Vagina (tissue), 2 donors: ENCODE data around the gene LAMTOR4. TPM values are rescaled to one million over a fixed set of nuclear protein-coding genes. Genes with fewer than 3 reads are reported as not detected.
"Not testable (repeated sequence)": the region's sequence is repeated elsewhere in the genome, so short reads cannot be mapped to it uniquely, and the experiment has no call there.

Experiments
- DNase-seq, 2 donors: peaks; one replicate each; pipeline ENCODE4 v3.0.0-alpha.2; 2017; ENCODE audit errors: extremely low spot score in 2 of 2
- H3K27ac ChIP-seq: fragments of 200-600 bp; sonication (generic); one replicate; pipeline ENCODE4 v1.5.1; 2019
- H3K27me3 ChIP-seq: fragments of 200-600 bp; sonication (generic); one replicate; pipeline ENCODE4 v1.5.1; 2019
- H3K36me3 ChIP-seq, 2 donors: fragments of 200-600 bp; sonication (generic); one replicate each; pipeline ENCODE4 v1.5.1; 2017 to 2019
- H3K4me1 ChIP-seq: fragments of 200-600 bp; sonication (generic); one replicate; pipeline ENCODE4 v1.5.1; 2019
- H3K4me3 ChIP-seq, 2 donors: fragments of 200-600 bp; sonication (generic); 1 replicate in 1 of 2; 2 replicates in 1 of 2; pipeline ENCODE4 v1.5.1; 2016 to 2019
- H3K9me3 ChIP-seq: fragments of 200-600 bp; sonication (generic); one replicate; pipeline ENCODE4 v1.5.1; 2019
- CTCF ChIP-seq, 3 experiments: fragments of 450-650 bp in 2 of 3; fragments of 200-600 bp in 1 of 3; sonication (generic) in 1 of 3; IDR thresholded peaks; one replicate each; pipeline ENCODE4 v1.5.1; 2017 to 2019; ENCODE audit warnings: antibody characterized with exemption in 3 of 3, mild to moderate bottlenecking in 2 of 3, moderate library complexity in 2 of 3
- POLR2A ChIP-seq, 2 donors: fragments of 450-650 bp; IDR thresholded peaks; one replicate each; pipeline ENCODE4 v1.6.1; 2017; ENCODE audit warnings: antibody characterized with exemption in 2 of 2, mild to moderate bottlenecking in 2 of 2, moderate library complexity in 2 of 2
- POLR2AphosphoS5 ChIP-seq, 2 donors: sonication (generic); formaldehyde crosslinking; IDR thresholded peaks; one replicate each; pipeline ENCODE4 v1.9.0; 2017; ENCODE audit warnings: antibody characterized with exemption in 2 of 2, mild to moderate bottlenecking in 2 of 2, low read depth in 1 of 2; ENCODE audit not compliant: insufficient read depth in 1 of 2
- intact Hi-C: fragments of 100-400 bp; cut with DNase I; formaldehyde crosslinking; loops from one replicate; pipeline ENCODE4 v1.15.1; 2023
- total RNA-seq: library from RNA; depleted of rRNA; stranded (reverse); fragments of >200 nt; gene quantifications from one replicate; pipeline ENCODE4 v1.2.3, GENCODE V29; 2016

Gene LAMTOR4
- total RNA-seq, 1 donor from 2014 or later: 161 TPM

DNA sequence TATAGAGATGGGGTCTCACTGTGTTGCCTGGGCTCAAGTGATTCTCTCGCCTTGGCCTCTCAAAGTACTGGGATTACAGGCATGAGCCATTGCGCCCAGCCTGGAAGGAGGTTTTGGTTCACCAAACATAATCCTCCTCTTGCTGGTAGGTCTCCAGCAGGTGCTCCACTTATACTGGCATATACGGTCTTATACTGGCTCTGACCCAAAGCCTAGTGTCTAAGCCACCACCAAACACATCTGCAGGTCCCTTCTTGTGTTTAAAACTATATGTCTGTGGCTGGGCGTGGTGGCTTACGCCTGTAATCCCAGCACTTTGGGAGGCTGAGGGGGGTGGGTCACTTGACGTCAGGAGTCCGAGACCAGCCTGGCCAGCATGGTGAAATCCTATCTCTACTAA lies 16.6 kb upstream of the LAMTOR4 start:
- DNase-seq: no peak
- Histone ChIP-seq H3K4me1 (peaks cover 22% of the 10 kb centered on the region), H3K9me3 (no peaks in the 10 kb centered on the region), H3K36me3 (no peaks in the 10 kb centered on the region), H3K4me3 (no peak overlapping the region), H3K27me3 (no peaks in the 10 kb centered on the region), H3K27ac (no peak overlapping the region)
- intact Hi-C loops: loop anchor here (10.0 kb wide), 1 partner anchor 83 kb away; the partner anchor contains the start of gene PVRIG
- TF ChIP-seq POLR2A (IDR thresholded peaks at IDR 0.05) (no peak), POLR2AphosphoS5 (IDR thresholded peaks at IDR 0.05; ENCODE audit: insufficient read depth in 1 of 2, low read depth in 1 of 2) (no peak), CTCF (IDR thresholded peaks at IDR 0.05) (no peak)

- no peak overlapping the region for H3K27ac ChIP-seq
- TF ChIP-seq CTCF (IDR thresholded peaks at IDR 0.05) (peak; percentile 35 to 73 (median 51)), POLR2A (IDR thresholded peaks at IDR 0.05) (no peak)
- no peaks in the 10 kb centered on the region for H3K36me3 ChIP-seq
- H3K27me3 ChIP-seq: no peaks in the 10 kb centered on the region
- intact Hi-C loops: loop anchor here (10.0 kb wide), 1 partner anchor 82 kb away; the partner anchor contains the start of gene PVRIG
- no peak for DNase-seq
- no peaks in the 10 kb centered on the region for H3K9me3 ChIP-seq
- H3K4me3 ChIP-seq: no peak overlapping the region
- peaks cover 21% of the 10 kb centered on the region for H3K4me1 ChIP-seq
Measured at GRCh38 chr7:100132697-100133151, 16.0 kb upstream of the LAMTOR4 start.

DNA sequence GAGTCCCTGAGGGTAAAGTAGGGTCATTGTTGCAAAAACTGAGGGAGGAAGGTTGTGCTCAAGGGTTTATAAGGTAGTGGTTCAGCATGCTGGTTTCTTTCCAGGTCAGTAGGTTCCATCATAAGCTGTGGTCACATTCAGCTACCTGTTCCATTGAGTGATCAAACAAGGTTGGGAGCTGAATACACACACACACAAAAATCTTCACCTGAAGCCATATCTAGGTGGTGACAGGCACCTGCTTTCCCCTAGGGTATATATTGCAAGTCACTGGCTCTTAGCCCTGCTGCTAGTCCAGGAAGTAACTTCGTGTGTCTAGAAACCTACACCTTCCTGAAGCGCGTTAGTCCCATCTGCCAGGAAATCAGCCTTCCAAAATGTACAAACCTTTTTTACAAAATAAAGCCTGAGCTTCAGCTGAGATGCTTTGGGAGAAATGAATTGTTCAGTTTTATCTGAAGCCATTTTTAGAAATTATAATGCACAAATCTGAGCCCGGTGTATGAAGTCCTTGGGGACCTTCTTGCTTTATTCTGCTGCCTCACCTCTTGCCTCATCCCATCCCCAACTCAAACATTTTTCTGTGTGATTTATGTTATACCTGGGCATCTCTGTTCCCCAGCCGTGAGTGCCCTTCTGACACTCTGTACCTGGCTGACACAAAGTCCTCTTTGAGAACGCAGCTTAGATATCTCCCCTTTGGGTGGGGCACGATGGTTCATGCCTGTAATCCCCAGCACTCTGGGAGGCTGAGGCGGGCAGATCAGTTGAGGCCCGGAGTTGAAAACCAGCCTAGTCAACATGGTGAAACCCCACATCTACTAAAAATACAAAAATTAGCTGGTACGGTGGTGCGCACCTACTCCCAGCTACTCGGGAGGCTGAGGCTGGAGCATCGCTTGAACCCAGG lies 10.6 kb upstream of the LAMTOR4 start:
- intact Hi-C loops: loop anchor here (10.0 kb wide), 1 partner anchor 77 kb away; the partner anchor contains the start of gene PVRIG
- no peak overlapping the region for H3K27ac ChIP-seq
- H3K9me3 ChIP-seq: no peaks in the 10 kb centered on the region
- H3K36me3 ChIP-seq: no peaks in the 10 kb centered on the region
- H3K4me3 ChIP-seq: no peak overlapping the region
- H3K4me1 ChIP-seq: no peaks in the 10 kb centered on the region
- TF ChIP-seq POLR2A (IDR thresholded peaks at IDR 0.05): no peak
- TF ChIP-seq POLR2AphosphoS5 (IDR thresholded peaks at IDR 0.05; ENCODE audit: insufficient read depth in 1 of 2, low read depth in 1 of 2): no peak
- no peaks in the 10 kb centered on the region for H3K27me3 ChIP-seq
- no peak for DNase-seq

GRCh38 chr7:100141555-100141949 lies 7.2 kb upstream of the LAMTOR4 start:
- no peak for DNase-seq
- Histone ChIP-seq H3K9me3 (no peaks in the 10 kb centered on the region), H3K36me3 (no peaks in the 10 kb centered on the region), H3K27ac (no peak overlapping the region), H3K4me3 (no peak overlapping the region), H3K4me1 (no peaks in the 10 kb centered on the region), H3K27me3 (no peaks in the 10 kb centered on the region)
- TF ChIP-seq CTCF (IDR thresholded peaks at IDR 0.05): no peak
- no peak for TF ChIP-seq POLR2A (IDR thresholded peaks at IDR 0.05)
- TF ChIP-seq POLR2AphosphoS5 (IDR thresholded peaks at IDR 0.05; ENCODE audit: insufficient read depth in 1 of 2, low read depth in 1 of 2): no peak
- intact Hi-C loops: loop anchor here (10.0 kb wide), 1 partner anchor 53 kb away; no protein-coding TSS in a partner anchor

- Histone ChIP-seq H3K27me3 (no peaks in the 10 kb centered on the region), H3K4me1 (no peaks in the 10 kb centered on the region), H3K27ac (no peak overlapping the region), H3K36me3 (no peaks in the 10 kb centered on the region), H3K4me3 (no peak overlapping the region), H3K9me3 (no peaks in the 10 kb centered on the region)
- DNase-seq: no peak
- intact Hi-C loops: loop anchor here (10.0 kb wide), 1 partner anchor 52 kb away; no protein-coding TSS in a partner anchor
- TF ChIP-seq POLR2A (IDR thresholded peaks at IDR 0.05) (no peak), POLR2AphosphoS5 (IDR thresholded peaks at IDR 0.05; ENCODE audit: insufficient read depth in 1 of 2, low read depth in 1 of 2) (no peak), CTCF (IDR thresholded peaks at IDR 0.05) (no peak)
Measured at GRCh38 chr7:100142461-100142860, 6.3 kb upstream of the LAMTOR4 start.

DNA sequence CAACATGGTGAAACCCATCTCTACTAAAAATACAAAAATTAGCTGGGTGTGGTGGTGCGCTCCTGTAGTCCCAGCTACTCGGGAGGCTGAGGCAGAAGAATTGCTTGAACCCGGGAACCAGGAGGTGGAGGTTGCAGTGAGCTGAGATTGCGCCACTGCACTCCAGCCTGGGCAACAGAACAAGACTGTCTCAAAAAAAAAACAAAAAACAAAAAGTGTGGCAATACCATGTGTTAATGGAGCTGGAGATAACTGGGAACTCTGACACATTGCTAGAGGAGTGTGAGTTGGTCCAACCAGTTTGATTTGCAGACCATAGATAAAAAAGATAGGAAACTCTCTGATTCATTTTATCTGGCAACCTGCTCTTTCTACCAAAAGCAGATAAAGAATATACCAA lies 2.4 kb upstream of the LAMTOR4 start:
- not testable (repeated sequence) for H3K27me3 ChIP-seq, DNase-seq, H3K27ac ChIP-seq, H3K36me3 ChIP-seq, H3K9me3 ChIP-seq, H3K4me3 ChIP-seq
- H3K4me1 ChIP-seq: peaks cover 13% of the 10 kb centered on the region
- intact Hi-C loops: loop anchor here (10.0 kb wide), 1 partner anchor 48 kb away; no protein-coding TSS in a partner anchor
